NCI-H524 (cell line): ENCODE data around the gene ADAP1.

Experiments used
- DNase-seq, 2 experiments: peaks; one replicate each; lab custom pipeline; 2025; lab: John Stamatoyannopoulos, UW

Gene ADAP1

DNA sequence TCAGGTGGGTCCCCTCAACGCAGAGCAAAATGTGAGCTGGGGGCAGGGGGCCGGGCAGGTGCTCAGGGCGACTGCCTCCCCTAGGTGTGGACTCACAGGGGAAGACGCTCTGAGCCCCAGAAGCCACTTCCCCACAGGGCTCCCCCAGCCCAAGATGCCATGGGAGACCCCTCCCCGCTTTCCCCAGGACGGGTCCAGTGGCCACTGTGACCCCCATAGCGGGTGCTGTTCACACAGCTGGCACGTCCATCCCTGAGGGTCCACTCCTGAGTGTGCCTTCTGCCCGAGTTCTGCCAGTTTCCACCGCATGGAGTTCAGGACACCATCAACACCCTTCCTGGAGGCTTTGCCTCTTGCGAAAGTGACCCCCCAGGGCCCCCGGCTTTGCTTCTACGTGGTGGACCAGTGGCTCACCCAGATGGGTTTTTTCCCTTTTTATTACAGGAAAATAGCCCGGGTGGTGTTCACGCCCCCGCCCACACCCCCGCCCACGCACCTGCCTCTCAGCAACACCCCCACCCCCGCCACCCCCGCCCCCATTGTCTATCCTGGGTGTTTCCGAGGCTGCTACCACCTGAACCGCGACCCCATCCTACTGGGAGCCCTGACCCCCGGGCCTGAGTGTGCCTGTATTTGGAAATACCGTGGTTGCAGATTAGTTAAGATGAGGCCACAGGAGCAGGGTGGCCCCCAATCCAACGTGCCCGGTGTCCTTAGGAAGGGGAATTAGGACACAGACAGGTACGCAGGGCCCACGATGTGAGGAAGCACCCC, 32.0 kb downstream of the ADAP1 start:
- DNase-seq = no peak

DNA sequence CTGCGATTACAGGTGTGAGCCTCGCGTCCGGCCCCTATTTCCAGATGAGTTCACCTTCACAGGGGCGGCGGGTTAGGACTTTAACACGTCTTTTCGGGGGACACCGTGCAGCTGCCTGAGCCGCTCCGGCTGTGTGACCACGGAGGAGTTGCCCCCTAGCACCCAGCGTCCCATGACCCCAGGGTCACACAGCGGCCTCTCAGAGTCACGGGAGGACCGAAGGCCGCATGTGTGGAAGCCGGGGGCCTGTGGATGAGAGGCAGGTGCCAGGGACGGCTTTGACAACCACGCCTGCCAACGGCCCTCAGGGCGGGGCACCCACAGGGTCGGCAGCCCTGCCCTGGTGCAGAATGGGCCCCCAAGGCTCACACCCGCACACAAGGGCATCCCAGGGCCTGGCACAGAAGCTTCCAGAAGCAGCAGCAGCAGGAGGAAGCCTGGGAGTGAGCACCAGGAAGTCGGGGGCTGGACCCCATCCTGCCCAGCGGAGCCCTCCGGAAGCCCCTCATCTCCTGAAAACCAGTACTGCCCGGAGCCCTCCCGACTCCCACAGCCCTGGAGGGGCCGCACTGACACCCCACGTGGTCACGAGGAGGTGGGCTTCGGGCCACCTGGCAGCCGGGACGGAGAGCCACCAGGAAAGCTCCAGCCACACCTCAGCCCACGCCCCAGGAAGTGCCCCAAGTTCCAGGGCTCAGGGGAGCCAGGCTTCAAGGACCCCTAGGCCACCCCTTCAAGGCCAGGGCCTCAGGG, 32.7 kb downstream of the ADAP1 start:
- DNase-seq = no peak

DNA sequence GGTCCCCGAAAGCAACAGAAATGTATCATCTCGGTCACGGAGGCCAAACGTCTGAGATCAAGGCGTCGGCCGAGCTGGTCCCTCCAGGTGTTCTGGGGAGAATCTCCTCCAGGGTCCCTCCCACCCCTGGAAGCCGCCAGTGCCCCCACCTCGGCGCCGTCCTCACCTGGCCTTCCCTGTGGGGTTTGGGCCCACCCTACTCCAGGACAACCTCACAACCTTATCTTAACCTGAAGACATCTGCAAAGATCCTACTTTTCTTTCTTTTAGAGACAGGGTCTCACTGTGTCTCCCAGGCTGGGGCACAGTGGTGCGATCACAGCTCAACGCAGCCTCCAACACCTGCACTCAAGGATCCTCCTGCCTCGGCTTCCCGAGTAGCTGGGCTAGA, 33.4 kb downstream of the ADAP1 start:
- no peak for DNase-seq

DNA sequence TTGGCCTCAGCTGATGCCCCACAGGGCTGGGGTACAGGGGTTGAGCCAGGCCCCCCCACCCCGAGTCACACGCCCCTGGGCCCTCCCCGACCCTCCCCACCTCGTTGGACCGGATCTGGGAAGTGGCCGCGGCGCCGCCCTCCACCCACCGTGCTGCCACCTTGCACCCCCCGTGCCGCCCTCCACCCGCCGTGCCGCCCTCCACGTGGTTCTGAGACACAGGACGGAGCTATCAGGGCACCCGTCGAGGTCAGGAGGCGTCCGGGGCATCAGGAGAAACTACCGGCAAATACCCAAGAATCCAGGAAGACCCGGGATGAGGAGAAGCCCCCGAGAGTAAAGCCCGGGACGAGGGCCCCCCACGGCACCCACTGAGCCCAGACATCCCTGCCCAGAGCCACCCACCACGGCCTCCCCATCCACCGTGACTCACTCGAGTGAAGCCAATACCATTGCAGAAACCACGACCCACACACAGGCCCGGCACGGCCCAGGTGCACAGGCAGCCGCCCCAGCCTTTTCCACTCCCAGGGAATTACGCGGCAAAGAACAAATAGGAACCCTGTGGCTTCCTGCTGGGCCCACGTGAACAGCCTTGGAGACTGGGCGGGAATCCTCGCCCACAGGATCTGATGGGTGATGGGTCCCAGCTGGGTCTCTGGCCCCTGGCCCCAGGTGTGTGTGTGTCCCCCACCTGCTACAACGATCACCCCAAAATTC, 34.0 kb downstream of the ADAP1 start:
- DNase-seq = no peak

DNA sequence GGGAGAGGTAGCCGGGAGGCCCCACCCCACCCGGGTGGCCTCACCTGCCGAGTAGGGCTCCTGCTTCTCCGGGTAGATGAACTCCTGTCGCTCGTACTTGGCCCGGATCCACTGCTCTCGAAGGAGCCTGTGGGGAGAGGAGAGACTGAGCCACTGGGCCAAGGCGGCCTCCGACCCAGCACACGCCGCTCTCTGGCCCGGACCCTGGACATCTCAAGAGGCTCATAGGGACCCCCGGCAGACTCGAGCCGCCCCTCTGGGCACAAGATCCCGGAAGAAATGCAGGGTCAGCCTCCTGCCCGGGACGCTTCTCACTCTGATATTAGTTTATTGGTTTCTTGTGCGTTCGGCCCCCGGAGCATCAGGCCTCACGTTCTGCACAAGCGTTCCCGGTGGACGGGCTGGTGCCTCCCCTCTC, 34.5 kb downstream of the ADAP1 start:
- DNase-seq = no peak

DNA sequence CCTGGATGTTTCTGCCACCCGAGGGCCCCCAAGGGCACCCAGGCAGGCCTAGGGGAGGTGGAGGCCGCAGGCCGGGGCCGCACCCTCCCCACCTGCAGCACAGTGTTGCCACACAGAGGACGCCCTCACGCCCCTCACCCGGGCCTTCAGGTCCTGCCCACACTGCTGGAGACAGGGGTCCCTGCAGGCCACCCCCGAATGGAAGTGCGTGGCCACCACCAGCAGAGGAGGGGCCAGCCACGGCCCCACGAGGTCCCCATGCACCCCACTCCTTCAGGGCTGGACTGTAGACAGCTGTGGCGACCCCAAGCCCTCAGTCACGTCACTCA, 35.4 kb downstream of the ADAP1 start:
- DNase-seq = no peak

DNA sequence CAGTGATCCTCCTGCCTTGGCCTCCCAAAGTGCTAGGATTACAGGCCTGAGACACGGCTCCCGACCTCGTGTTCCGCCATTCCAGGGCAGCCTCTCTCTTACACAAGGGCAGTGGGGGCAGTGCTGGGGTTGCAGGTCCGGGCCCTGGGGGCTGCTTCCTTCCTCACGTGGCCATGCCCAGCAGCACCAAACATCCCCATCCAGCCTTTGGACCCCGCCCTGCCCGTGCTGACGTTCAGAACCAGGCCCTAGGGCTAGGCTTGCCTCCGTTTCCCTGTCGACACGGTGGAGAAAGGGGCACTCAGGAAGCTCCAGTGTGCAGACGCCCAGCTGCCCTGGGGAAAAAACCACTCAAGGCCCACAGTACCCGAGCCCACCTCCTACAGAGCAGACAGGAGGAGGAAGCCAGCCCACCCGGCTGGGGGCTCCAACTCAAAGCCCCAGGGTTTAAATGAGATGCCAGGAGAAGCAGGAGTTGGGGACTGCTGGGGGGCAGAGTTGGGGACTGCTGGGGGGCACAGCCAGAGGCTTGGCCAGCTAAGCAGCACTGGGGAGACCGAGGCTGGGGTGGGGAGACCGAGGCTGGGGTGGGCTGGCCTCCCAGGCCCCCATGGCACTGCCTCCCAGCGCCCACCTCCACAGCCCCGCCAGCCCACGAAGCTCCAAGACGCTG, 35.9 kb downstream of the ADAP1 start:
- no peak for DNase-seq

DNA sequence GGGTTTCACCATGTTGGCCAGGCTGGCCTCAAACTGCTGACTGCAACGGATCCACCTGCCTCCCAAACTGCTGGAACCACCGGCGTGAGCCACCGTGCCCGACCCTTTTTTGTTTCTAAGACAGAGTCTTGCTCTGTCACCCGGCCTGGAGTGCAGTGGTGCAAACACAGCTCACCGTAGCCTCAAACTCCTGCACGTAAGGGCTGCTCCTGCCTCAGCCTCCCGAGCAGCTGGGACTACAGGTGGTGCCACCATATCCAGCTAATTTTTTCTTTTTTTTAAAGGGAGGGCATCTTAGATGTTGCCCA, 36.4 kb downstream of the ADAP1 start:
- DNase-seq = no peak

DNA sequence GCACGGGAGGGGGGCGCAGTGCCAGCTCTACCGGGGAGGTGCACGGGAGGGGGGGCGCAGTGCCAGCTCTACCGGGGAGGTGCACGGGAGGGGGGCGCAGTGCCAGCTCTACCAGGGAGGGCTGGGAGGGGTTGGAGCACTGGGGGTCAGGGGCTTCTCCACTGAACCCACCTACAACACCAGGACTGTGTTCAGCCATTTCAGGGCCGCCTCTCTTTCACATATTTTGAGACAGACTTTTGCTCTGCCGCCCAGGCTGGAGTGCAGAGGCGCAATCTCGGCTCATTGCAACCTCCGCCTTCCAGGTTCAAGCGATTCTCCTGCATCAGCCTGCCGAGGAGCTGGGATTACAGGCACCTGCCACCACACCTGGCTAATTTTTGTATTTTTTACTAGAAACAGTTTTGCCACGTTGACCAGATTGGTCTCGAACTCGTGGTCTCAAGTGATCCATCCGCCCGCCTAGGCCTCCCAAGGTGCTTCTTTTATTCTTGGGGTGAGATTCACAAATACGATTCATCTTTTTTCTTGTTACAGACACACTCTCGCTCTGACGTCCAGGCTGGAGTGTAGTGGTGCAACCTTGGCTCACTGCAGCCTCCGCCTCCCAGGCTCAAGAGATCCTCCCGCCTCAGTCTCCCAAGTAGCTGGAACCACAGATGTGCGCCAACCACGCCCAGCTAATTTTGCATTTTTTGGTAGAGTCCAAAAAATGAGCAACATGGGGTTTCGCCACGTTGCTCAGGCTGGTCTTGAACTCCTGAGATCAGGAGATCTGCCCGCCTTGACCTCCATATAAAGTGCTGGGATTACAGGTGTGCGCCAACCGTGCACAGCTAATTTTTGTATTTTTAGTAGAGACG, 37.0 kb downstream of the ADAP1 start:
- no peak for DNase-seq

DNA sequence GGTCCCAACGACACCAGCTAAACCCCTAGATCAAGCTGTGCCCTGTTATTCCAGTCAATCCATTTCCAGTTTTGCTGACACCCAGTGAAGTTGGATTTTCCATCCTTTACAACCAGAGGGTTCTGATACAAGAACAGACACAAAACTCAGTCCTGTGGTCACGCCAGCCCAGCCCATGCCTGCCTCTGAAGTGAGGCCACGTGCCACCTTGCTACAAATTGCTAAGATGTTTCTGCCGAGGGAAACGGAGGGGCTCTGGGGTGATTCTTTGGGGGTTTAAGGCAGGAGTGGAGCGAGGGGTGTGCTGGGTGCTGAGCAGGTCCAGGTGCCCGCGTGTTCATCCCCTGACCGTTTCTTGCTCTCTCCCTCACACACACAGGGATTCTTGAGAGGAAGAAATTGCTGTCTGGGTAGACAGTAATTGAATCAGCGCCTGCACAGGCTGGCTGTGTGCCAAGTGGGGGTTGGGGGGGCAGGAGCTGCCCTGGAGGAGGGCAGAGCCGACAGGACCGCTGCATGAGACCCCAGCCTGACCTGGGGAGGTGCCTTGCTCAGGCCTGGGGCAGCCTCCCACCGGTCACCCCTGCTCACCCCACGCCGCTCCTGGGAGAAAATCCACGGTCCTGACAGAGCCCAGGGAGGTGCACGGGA, 38.1 kb downstream of the ADAP1 start:
- peak in 1 of 2 experiments; percentile 47 for DNase-seq

DNA sequence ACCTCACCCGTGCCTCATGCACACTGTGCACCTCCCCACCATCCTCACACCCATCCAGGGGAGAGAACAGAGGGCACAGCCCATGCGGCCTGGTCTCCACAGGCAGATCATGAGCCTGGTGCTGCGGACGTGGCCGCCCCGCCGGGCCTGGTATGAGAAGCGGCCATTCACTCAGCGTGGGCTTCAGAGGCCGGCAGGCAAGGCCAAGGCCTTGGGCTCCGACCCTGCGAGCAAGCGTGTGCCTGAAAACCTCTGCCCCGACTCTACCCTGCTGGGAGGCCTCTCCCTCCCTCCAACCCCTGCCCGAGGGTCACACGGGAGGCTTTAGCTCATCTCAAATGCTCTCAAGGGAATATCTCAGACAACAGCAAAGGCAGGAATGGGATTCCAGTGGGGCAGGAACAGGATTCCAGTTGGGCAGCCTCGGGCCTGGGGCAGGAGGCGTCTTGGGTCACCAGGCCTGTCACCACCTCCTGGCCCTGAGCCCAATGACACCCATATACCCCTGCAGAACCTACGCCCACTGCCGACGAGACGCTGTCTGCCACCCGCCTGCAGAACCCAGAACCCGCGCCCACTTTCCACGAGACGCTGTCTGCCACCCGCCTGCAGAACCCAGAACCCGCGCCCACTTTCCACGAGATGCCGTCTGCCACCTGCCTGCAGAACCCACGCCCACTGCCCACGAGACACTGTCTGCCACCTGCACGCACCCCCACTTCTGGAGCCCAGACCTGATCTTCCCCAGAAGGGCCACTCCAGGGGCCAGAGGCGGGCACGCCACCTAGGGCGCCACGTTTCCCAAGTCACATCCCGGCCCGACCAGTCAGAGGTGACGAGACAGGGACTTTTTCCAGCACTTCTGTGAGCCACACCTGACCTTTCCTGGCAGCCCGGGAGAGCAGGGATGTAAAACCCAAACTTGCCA, 38.9 kb downstream of the ADAP1 start:
- peak in 1 of 2 experiments; percentile 34 for DNase-seq

DNA sequence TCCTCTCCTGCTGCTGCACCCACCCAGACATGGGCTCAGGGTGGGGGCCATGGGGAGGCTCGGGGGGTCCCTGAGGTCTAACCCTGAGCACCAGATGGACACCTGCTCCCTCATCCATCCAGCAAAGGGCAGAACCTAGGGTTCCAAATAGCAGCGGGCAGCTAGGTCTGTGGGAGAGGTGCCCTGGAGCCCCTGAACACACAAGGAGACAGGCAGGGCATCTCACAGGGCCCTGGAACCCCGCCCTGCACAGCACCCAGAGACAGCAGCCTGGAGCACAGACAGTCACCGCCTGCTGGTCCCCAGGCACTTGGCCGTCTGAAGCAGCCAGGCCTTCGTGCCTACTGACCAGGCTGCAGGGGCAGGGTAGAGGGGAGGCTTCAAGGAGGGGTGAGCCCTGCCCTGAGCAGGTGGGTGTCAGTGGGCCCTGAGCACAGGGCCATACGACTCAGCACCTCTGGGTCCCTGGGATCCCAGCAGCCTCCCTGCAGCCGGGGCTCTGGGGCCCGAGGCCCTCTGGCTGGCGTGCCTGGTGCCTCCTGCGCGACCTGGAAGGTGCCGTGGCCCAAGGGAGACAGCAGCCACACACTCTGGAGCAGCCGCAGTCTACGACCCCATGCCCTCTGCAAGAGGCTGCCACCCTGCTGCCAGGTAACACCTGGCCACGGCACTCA, 39.8 kb downstream of the ADAP1 start:
- no peak for DNase-seq

DNA sequence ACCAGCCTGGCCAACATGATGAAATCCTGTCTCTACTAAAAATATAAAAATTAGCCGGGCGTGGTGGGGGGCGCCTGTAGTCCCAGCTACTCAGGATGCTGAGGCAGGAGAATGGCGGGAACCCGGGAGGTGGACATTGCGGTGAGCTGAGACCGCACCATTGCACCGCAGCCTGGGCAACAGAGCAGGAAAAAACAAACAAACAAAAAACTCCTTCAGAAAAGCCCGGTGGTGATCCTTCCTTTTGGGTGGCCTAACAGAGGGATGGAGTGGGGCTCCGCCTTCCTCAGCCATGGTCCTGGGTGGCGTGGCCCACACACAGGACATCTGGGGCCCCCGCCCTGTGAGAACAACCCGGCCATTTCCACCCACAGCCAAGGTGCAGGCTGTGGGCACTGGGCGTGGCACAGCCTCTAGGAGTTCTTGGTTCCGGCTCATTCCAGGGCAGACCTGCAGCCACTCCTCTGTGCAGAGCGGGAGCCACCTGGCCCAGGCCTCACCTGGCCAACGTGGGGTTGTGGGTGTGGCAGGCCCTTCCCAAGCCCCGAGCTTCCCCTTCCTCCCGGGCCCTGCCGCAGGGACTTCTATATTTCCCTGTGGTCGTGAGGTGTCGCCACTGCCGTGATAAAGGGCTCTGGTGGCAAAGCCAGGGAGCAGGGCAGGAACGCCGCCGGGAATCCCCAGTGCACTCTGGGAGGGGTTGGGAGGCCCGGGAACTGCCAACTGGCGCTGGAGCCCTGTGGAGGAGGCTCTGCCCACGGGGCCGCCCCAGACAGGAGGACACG, 40.6 kb downstream of the ADAP1 start:
- peak; percentile 25 to 53 for DNase-seq

DNA sequence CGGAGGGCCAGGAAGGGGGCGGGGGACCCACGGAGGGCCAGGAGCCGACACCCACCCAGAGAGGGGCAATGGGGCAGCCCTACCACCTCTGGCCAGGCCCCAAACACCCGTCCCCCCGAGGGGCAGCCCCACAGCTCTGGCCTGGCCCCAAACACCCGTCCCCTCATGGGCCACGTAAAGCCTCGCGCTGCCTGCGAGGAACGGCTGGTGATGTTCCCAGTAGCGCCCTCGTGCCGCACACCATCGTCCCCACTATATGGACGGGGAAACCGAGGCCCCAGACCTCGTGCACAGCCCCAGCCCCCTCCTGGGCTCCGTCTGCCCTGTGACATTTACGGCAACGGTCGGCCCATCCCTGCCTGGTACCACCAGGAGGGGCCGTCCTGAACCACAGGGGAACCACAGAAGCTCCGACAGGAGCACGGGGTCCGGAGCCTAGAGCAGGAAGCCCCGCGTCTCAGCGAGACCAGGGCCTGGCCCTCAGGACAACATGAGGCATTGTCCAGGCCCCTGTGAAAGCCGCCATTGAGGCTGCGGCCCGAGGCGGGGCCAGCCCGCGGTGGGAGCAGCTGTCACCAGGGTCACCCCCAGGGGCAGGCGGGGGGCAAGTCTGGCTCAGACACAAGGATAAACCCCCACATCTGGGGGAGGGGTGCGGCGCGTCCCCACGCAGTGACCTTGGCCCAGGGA, 42.5 kb downstream of the ADAP1 start:
- DNase-seq = no peak

DNA sequence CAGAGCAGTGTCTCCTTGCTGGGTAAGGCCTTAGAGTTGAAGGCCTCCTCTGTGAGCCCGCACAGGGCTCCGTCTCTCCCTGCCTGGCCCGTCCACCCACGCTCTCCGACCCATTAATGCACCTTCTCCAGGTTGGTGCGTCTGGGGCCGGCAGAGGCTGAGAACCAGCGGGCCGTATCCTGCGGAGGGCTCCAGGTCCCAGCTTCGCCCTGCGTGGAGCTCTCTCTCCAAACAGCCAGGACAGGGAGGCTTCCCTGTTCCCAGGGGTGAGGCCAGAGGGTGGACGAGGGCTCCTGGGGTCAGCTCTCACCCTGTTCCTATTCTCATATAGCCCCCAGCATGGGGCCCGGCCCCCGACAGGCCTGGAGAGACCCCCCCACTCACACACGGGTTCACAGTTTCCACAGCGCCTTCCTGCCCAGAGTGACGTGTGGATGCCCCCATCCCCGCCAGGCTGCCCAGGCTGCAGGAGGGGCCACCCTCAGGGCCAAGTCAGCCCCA, 43.5 kb downstream of the ADAP1 start:
- DNase-seq = no peak

DNA sequence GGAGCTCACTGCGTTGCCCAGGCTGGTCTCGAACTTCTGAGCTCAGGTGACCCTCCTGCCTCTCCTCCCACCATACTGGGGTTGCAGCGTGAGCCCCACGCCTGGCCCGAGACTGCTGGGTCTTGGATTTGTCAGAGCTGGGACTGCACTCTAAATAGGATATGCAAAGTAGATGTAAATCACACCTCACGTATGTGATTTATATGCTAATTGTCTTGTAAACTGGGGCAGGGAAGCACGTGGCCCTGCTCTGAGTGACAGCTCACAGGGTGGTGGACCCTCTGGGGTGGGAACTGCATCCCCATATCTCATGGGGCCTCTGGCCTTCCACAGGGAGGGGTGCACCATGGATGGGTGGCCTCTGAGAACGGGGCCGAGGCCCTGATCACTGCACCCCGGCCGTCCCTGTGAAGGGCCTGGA, 44.0 kb downstream of the ADAP1 start:
- DNase-seq = no peak

DNA sequence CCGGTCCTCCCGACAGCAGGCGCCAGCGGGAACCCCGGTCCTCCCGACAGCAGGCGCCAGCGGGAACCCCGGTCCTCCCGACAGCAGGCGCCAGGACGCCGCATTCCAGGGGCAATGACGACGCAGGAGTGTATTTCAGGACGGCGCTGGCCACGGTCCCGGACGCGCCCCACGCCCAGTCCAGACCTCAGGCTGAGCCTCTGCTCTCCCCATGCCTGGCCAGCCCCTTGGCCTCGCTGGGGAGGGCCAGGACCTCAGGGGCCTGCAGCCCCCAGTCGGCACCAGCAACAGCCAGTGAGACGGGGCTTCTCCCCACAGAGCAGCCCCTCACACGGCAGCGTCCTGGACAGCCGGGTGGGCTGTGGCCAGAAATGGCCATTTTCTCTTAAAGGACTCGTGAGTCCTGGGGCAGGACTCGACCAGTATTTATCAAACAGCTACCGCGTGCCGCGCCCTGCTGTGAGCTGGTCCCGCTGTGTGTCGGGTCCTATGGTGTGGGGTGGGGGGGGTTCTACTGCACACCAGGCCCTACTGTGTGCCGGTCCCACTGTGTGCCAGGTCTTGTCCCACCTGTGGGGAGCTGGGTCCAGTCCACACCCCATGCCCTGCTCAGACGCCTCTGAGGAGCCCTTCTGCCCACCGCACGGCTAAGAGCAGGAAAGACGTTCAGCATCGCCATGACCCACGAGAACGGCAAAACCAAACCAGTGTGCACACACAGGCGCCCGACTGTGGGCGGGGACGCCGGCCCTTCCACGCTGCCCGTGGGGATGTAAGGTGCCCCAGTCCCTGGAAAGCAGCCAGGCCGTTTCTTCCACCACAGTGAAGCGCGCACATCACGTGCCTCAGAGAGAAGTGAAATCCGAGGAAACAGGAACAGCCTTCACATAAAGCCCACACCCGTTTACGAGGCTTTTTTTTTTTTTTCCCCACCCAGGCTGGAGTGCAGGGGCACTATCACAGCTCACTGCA, 44.8 kb downstream of the ADAP1 start:
- no peak for DNase-seq
